Stimulated activated CD4-positive, alpha-beta T cell treated with anti-CD3 and anti-CD28 coated beads, Interleukin-2, amount 100 ng/mL, for 4 hours (primary cell): ENCODE results near the gene MINAR2.

Experiments used
- DNase-seq: peaks from one replicate; pipeline ENCODE4 v3.0.0-alpha.2; 2020; ENCODE audit warnings: low read depth

The MINAR2 gene

GRCh38 chr5:129771058-129771838 lies 23.4 kb downstream of the MINAR2 start:
- DNase-seq: peak; percentile 19

GRCh38 chr5:129773376-129773775 lies 25.5 kb downstream of the MINAR2 start:
- DNase-seq: no peak

DNA sequence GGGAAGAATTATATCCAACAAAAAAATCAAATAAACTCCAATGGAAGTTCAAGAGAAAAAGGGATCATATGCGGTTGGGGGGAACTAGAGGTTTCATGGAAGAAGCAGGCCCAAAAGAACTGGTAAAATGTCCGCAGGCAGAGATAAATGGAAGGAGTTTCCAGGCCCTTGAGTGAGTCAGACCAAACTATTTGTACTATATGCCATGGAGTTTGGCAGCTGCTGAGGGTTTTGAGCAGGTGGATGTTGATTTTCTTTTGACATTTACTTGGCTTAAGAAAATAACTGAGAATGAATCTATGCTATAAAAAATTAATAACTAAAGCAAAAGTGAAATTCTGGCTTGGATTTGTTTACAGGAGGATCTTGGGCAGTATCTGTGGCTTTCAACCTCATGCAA lies 33.7 kb downstream of the MINAR2 start:
- no peak for DNase-seq

DNA sequence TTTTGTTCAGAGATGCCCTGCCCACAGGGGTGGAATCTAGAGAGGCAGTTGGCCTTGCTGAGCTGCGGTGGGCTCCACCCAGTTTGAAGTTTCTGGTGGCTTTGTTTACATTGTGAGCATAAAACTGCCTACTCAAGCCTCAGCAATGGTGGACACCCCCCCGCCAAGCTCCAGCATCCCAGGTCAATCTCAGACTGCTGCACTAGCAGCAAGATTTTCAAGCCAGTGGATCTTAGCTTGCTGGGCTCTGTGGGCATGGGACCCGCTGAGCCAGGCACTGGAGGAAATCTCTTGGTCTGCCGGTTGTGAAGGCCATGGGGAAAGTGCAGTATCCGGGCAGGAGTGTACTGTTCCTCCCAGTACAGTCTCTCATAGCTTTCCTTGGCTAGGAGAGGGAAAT lies 55.5 kb downstream of the MINAR2 start:
- no peak for DNase-seq

DNA sequence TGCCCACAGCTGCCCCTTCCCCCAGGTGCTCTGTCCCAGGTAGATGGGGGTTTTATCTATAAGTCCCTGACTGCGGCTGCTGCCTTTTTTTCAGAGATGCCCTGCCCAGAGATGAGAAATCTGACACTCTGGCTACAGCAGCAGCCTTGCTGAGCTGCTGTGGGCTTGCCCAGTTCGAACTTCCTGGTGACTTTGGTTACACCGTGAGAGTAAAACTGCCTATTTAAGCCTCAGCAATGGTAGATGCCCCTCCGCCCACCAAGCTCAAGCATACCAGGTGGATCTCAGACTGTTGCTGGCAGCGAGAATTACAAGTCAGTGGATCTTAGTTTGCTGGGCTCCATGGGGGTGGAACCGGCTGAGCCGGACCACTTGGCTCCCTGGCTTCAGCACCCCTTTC lies 56.8 kb downstream of the MINAR2 start:
- DNase-seq: no peak

GRCh38 chr5:129807162-129807814 lies 59.4 kb downstream of the MINAR2 start:
- DNase-seq: no peak
